Neural cell (in vitro differentiated cells): ENCODE data around the gene SPEG. TPM values are rescaled to one million over a fixed set of nuclear protein-coding genes. Genes with fewer than 3 reads are reported as not detected.
"Not testable (repeated sequence)": the region's sequence is repeated elsewhere in the genome, so short reads cannot be mapped to it uniquely, and the experiment has no call there.

Source experiments
- H2AFZ ChIP-seq: fragments of 200-600, 300-800 bp; sonication (generic), shearing (Covaris generic); 2 replicates; pipeline ENCODE4 v1.6.0; 2014; ENCODE audit warnings: low read depth, mild to moderate bottlenecking, antibody characterized with exemption, low read length, moderate library complexity
- H3F3A ChIP-seq: fragments of 200-600 bp; shearing (Covaris generic); 2 replicates; pipeline ENCODE4 v1.6.1; 2016; ENCODE audit warnings: mild to moderate bottlenecking, moderate library complexity, mixed read lengths, antibody characterized with exemption, low read length; ENCODE audit not compliant: insufficient read depth, poor library complexity, severe bottlenecking
- H3K27ac ChIP-seq: fragments of 200-600, 300-800 bp; sonication (generic), shearing (Covaris generic); 2 replicates; pipeline ENCODE4 v1.5.1; 2014; ENCODE audit warnings: mild to moderate bottlenecking, low read length, moderate library complexity
- H3K27me3 ChIP-seq: fragments of 300-800, 200-600 bp; sonication (generic), shearing (Covaris generic); 2 replicates; pipeline ENCODE4 v1.6.0; 2014; ENCODE audit warnings: mild to moderate bottlenecking, low read depth, low read length, moderate library complexity; ENCODE audit not compliant: insufficient read depth
- H3K36me3 ChIP-seq: fragments of 300-800, 200-600 bp; sonication (generic), shearing (Covaris generic); 2 replicates; pipeline ENCODE4 v1.5.1; 2014; ENCODE audit warnings: mild to moderate bottlenecking, antibody characterized with exemption, low read length, moderate library complexity; ENCODE audit not compliant: insufficient read depth
- H3K4me2 ChIP-seq: fragments of 300-800, 200-600 bp; sonication (generic), shearing (Covaris generic); 2 replicates; pipeline ENCODE4 v1.6.0; 2014; ENCODE audit warnings: mild to moderate bottlenecking, low read length
- H3K4me3 ChIP-seq: fragments of 300-800, 200-600 bp; sonication (generic), shearing (Covaris generic); 2 replicates; pipeline ENCODE4 v1.5.1; 2014; ENCODE audit warnings: mild to moderate bottlenecking, low read length, moderate library complexity
- H3K79me2 ChIP-seq: fragments of 200-600 bp; shearing (Covaris generic); replicated peaks from 2 replicates; pipeline ENCODE4 v1.6.0; 2014; ENCODE audit warnings: mild to moderate bottlenecking, low read length, moderate library complexity; ENCODE audit not compliant: insufficient read depth
- H3K9ac ChIP-seq: fragments of 300-800, 200-600 bp; sonication (generic), shearing (Covaris generic); 2 replicates; pipeline ENCODE4 v1.6.1; 2016; ENCODE audit warnings: mild to moderate bottlenecking, low read length, mixed read lengths
- H3K9me2 ChIP-seq: fragments of 200-600 bp; shearing (Covaris generic); 2 replicates; pipeline ENCODE4 v1.6.1; 2016; ENCODE audit warnings: mild to moderate bottlenecking, low read length, mixed read lengths; ENCODE audit not compliant: insufficient read depth
- H3K9me3 ChIP-seq: fragments of 200-600, 300-800 bp; sonication (generic), shearing (Covaris generic); 2 replicates; pipeline ENCODE4 v1.6.1; 2016; ENCODE audit warnings: mild to moderate bottlenecking, mixed run types, low read length, moderate library complexity, mixed read lengths
- H4K20me1 ChIP-seq: fragments of 200-600 bp; shearing (Covaris generic); 2 replicates; pipeline ENCODE4 v1.6.1; 2016; ENCODE audit warnings: mild to moderate bottlenecking, mixed run types; ENCODE audit not compliant: insufficient read depth
- EP300 ChIP-seq: fragments of 450-650 bp; conservative IDR thresholded peaks from 2 replicates; pipeline ENCODE4 v1.6.1; 2014; ENCODE audit warnings: antibody characterized with exemption, mild to moderate bottlenecking, moderate library complexity; ENCODE audit not compliant: poor library complexity, severe bottlenecking
- EZH2 ChIP-seq: fragments of 200-600, 300-800 bp; shearing (Covaris generic), sonication (generic); IDR thresholded peaks from 2 replicates; pipeline ENCODE4 v1.6.1; 2014; ENCODE audit warnings: antibody characterized with exemption, low read length, borderline replicate concordance, mild to moderate bottlenecking; ENCODE audit not compliant: insufficient read depth, poor library complexity, severe bottlenecking
- MXI1 ChIP-seq: fragments of 450-650 bp; conservative IDR thresholded peaks from 2 replicates; pipeline ENCODE4 v1.6.1; 2014; ENCODE audit warnings: antibody characterized with exemption, mild to moderate bottlenecking; ENCODE audit not compliant: poor library complexity, severe bottlenecking
- POLR2AphosphoS5 ChIP-seq: IDR thresholded peaks from 2 replicates; pipeline ENCODE4 v1.6.1; 2012
- RAD21 ChIP-seq: fragments of 450-650 bp; conservative IDR thresholded peaks from 2 replicates; pipeline ENCODE4 v1.6.1; 2014; ENCODE audit warnings: antibody characterized with exemption, mild to moderate bottlenecking, moderate library complexity
- SMC3 ChIP-seq: fragments of 450-650 bp; conservative IDR thresholded peaks from 2 replicates; pipeline ENCODE4 v1.6.1; 2014; ENCODE audit warnings: antibody characterized with exemption, mild to moderate bottlenecking, moderate library complexity; ENCODE audit not compliant: poor library complexity
- TAF1 ChIP-seq: IDR thresholded peaks from 2 replicates; pipeline ENCODE4 v1.6.1; 2012; ENCODE audit warnings: low read depth
- polyA plus RNA-seq: library from polyadenylated mRNA; depleted of rRNA; stranded (reverse); fragments of >200 nt; gene quantifications from 2 replicates; pipeline ENCODE4 v1.2.3, GENCODE V29; 2014
- TF ChIP-seq, protein P1 (sequence below): IDR thresholded peaks from 2 replicates; pipeline ENCODE4 v1.6.1; 2012; ENCODE audit warnings: borderline replicate concordance
- TF ChIP-seq, protein P2 (sequence below): fragments of 450-650 bp; IDR thresholded peaks from 2 replicates; pipeline ENCODE4 v1.5.1; 2014; ENCODE audit warnings: antibody characterized with exemption, mild to moderate bottlenecking, moderate library complexity; ENCODE audit not compliant: poor library complexity, severe bottlenecking

Gene SPEG
- polyA plus RNA-seq, 1 donor from 2014 or later, result 58.3 TPM

- no peaks in the 10 kb centered on the region for H4K20me1 ChIP-seq
- TF ChIP-seq TAF1 (no peak), RAD21 (no peak), POLR2AphosphoS5 (no peak), SMC3 (no peak), MXI1 (no peak), EP300 (no peak), EZH2 (no peak)
- TF ChIP-seq, protein P1, sequence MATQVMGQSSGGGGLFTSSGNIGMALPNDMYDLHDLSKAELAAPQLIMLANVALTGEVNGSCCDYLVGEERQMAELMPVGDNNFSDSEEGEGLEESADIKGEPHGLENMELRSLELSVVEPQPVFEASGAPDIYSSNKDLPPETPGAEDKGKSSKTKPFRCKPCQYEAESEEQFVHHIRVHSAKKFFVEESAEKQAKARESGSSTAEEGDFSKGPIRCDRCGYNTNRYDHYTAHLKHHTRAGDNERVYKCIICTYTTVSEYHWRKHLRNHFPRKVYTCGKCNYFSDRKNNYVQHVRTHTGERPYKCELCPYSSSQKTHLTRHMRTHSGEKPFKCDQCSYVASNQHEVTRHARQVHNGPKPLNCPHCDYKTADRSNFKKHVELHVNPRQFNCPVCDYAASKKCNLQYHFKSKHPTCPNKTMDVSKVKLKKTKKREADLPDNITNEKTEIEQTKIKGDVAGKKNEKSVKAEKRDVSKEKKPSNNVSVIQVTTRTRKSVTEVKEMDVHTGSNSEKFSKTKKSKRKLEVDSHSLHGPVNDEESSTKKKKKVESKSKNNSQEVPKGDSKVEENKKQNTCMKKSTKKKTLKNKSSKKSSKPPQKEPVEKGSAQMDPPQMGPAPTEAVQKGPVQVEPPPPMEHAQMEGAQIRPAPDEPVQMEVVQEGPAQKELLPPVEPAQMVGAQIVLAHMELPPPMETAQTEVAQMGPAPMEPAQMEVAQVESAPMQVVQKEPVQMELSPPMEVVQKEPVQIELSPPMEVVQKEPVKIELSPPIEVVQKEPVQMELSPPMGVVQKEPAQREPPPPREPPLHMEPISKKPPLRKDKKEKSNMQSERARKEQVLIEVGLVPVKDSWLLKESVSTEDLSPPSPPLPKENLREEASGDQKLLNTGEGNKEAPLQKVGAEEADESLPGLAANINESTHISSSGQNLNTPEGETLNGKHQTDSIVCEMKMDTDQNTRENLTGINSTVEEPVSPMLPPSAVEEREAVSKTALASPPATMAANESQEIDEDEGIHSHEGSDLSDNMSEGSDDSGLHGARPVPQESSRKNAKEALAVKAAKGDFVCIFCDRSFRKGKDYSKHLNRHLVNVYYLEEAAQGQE, result no peak
- TF ChIP-seq, protein P2, sequence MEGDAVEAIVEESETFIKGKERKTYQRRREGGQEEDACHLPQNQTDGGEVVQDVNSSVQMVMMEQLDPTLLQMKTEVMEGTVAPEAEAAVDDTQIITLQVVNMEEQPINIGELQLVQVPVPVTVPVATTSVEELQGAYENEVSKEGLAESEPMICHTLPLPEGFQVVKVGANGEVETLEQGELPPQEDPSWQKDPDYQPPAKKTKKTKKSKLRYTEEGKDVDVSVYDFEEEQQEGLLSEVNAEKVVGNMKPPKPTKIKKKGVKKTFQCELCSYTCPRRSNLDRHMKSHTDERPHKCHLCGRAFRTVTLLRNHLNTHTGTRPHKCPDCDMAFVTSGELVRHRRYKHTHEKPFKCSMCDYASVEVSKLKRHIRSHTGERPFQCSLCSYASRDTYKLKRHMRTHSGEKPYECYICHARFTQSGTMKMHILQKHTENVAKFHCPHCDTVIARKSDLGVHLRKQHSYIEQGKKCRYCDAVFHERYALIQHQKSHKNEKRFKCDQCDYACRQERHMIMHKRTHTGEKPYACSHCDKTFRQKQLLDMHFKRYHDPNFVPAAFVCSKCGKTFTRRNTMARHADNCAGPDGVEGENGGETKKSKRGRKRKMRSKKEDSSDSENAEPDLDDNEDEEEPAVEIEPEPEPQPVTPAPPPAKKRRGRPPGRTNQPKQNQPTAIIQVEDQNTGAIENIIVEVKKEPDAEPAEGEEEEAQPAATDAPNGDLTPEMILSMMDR, result no peak
- no peaks in the 10 kb centered on the region for H3K36me3 ChIP-seq
- H3K4me2 ChIP-seq, result no peak overlapping the region
- peak overlapping the region; percentile 51 for H3K27ac ChIP-seq
- H2AFZ ChIP-seq, result peak overlapping the region; percentile 77
- H3K4me3 ChIP-seq, result peak overlapping the region; percentile 51
- no peaks in the 10 kb centered on the region for H3K27me3 ChIP-seq
- H3F3A ChIP-seq, result peaks cover 4% of the 10 kb centered on the region
- H3K9me3 ChIP-seq, result no peaks in the 10 kb centered on the region
- H3K9me2 ChIP-seq, result no peaks in the 10 kb centered on the region
- H3K79me2 ChIP-seq, result no peaks in the 10 kb centered on the region
- peak overlapping the region; percentile 44 for H3K9ac ChIP-seq
Observed at GRCh38 chr2:219388907-219389156, 45.8 kb upstream of the SPEG start.

DNA sequence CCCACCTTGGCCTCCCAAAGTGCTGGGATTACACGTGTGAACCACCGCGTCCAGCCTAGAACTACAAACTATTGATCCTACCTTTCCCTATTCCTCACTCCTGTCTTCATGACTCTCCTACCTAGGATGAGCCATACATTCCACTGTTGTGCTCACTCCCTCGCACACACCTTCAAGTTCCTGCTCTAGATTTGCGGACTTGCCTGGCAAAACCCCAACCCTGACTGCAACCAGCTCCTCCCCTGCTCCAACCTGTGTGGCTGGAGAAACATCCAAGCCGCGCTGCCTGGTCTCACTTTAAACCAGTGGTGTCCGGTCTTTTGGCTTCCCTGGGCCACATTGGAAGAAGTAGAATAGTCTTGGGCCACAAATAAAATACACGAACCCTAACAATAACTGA lies 41.9 kb upstream of the SPEG start:
- no peak overlapping the region for H3K27ac ChIP-seq
- H3K4me2 ChIP-seq, result no peak overlapping the region
- no peaks in the 10 kb centered on the region for H3K27me3 ChIP-seq
- H3K9me3 ChIP-seq, result no peaks in the 10 kb centered on the region
- TF ChIP-seq, protein P2, result no peak
- TF ChIP-seq EP300, result no peak
- TF ChIP-seq EZH2, result no peak
- no peak for TF ChIP-seq SMC3
- no peak for TF ChIP-seq MXI1
- no peak for TF ChIP-seq POLR2AphosphoS5
- no peak for TF ChIP-seq TAF1
- TF ChIP-seq, protein P1, result no peak
- H3K36me3 ChIP-seq, result no peaks in the 10 kb centered on the region
- H3K9me2 ChIP-seq, result no peaks in the 10 kb centered on the region
- H3K79me2 ChIP-seq, result no peaks in the 10 kb centered on the region
- H3K4me3 ChIP-seq, result no peak overlapping the region
- peaks cover 4% of the 10 kb centered on the region for H3F3A ChIP-seq
- H2AFZ ChIP-seq, result no peak overlapping the region
- no peak overlapping the region for H3K9ac ChIP-seq
- no peaks in the 10 kb centered on the region for H4K20me1 ChIP-seq

DNA sequence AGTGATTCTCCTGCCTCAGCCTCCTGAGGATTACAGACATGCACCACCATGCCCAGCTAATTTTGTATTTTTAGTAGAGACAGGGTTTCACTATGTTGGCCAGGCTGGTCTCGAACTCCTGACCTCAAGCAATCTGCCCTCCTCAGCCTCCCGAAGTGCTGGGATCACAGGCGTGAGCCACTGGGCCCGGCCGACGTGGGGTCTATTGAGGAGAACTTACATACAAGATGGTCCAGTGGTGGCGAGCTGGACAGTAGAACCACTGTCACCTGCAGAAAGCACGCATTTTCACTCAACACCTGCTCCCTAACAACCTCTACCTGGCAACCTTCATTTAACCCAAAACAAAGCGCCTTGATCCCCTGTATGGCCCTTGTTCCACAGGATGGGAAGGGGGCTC lies 39.6 kb upstream of the SPEG start:
- not testable (repeated sequence) for H4K20me1 ChIP-seq, H3K9me2 ChIP-seq, H3K9ac ChIP-seq, H3F3A ChIP-seq, H3K4me2 ChIP-seq, H3K27me3 ChIP-seq, H3K79me2 ChIP-seq, H3K27ac ChIP-seq, H3K9me3 ChIP-seq, H3K36me3 ChIP-seq, H3K4me3 ChIP-seq, H2AFZ ChIP-seq
